Astrocyte (in vitro differentiated cells and primary cell): Measurements from ENCODE around the gene SEMA6A. TPM values are rescaled to one million over a fixed set of nuclear protein-coding genes. Genes with fewer than 3 reads are reported as not detected.

Experiments used
- DNase-seq: peaks from one replicate; pipeline ENCODE4 v3.0.0-alpha.2; 2010; ENCODE audit warnings: low read depth
- FAIRE-seq: peaks from 2 replicates; lab custom pipeline; 2011; peaks lifted over from hg19 to GRCh38; lab: Jason Lieb, UNC
- H2AFZ ChIP-seq: 2 replicates; pipeline ENCODE4 v1.6.0; 2012; ENCODE audit warnings: low read depth, low read length, inconsistent platforms
- H3K27ac ChIP-seq: 2 replicates; pipeline ENCODE4 v1.5.1; 2011; ENCODE audit warnings: low read depth, low read length, inconsistent platforms
- H3K27me3 ChIP-seq: 2 replicates; pipeline ENCODE4 v1.6.0; 2011; ENCODE audit warnings: low read length, inconsistent platforms; ENCODE audit not compliant: insufficient read depth
- H3K36me3 ChIP-seq: 2 replicates; pipeline ENCODE4 v1.5.1; 2011; ENCODE audit warnings: low read length, inconsistent platforms; ENCODE audit not compliant: insufficient read depth
- H3K4me1 ChIP-seq: 2 replicates; pipeline ENCODE4 v1.5.1; 2011; ENCODE audit warnings: low read length, inconsistent platforms; ENCODE audit not compliant: insufficient read depth
- H3K4me2 ChIP-seq: 2 replicates; pipeline ENCODE4 v1.6.0; 2012; ENCODE audit warnings: low read length, inconsistent platforms
- H3K4me3 ChIP-seq: 2 replicates; pipeline ENCODE4 v1.5.1; 2011; ENCODE audit warnings: low read depth, mild to moderate bottlenecking, low read length, inconsistent platforms; ENCODE audit not compliant: insufficient read depth
- H3K79me2 ChIP-seq: 2 replicates; pipeline ENCODE4 v1.6.0; 2012; ENCODE audit warnings: mild to moderate bottlenecking, low read length, inconsistent platforms; ENCODE audit not compliant: insufficient read depth
- H3K9ac ChIP-seq: 2 replicates; pipeline ENCODE4 v1.6.0; 2012; ENCODE audit warnings: mild to moderate bottlenecking, low read length, inconsistent platforms
- H3K9me3 ChIP-seq: 2 replicates; pipeline ENCODE4 v1.5.1; 2012; ENCODE audit warnings: low read depth, mild to moderate bottlenecking, low read length, inconsistent platforms; ENCODE audit not compliant: insufficient read depth
- H4K20me1 ChIP-seq: 2 replicates; pipeline ENCODE4 v1.6.0; 2012; ENCODE audit warnings: low read length, inconsistent platforms; ENCODE audit not compliant: insufficient read depth
- H3K27ac Mint-ChIP-seq: one replicate; pipeline ENCODE4 v1.8.0; 2021; ENCODE audit warnings: mild to moderate bottlenecking, mixed read lengths; ENCODE audit not compliant: unreplicated experiment
- H3K27me3 Mint-ChIP-seq: one replicate; pipeline ENCODE4 v1.8.0; 2021; ENCODE audit warnings: low read depth, mixed read lengths; ENCODE audit not compliant: unreplicated experiment
- H3K36me3 Mint-ChIP-seq: one replicate; pipeline ENCODE4 v1.8.0; 2021; ENCODE audit warnings: low read depth, mixed read lengths; ENCODE audit not compliant: unreplicated experiment
- H3K4me1 Mint-ChIP-seq: one replicate; pipeline ENCODE4 v1.8.0; 2021; ENCODE audit warnings: low read depth, mixed read lengths; ENCODE audit not compliant: unreplicated experiment
- H3K4me3 Mint-ChIP-seq: one replicate; pipeline ENCODE4 v1.8.0; 2021; ENCODE audit warnings: mild to moderate bottlenecking, moderate library complexity, mixed read lengths; ENCODE audit not compliant: unreplicated experiment
- H3K9me3 Mint-ChIP-seq: one replicate; pipeline ENCODE4 v1.8.0; 2021; ENCODE audit warnings: mild to moderate bottlenecking, mixed read lengths; ENCODE audit not compliant: unreplicated experiment
- EZH2 ChIP-seq: IDR thresholded peaks from 2 replicates; pipeline ENCODE4 v1.6.1; 2012; ENCODE audit warnings: mild to moderate bottlenecking, low read length, inconsistent platforms; ENCODE audit not compliant: insufficient read depth
- total RNA-seq: library from RNA; stranded (reverse); gene quantifications from 2 replicates; pipeline ENCODE4 v1.2.1, GENCODE V29; 2021
- TF ChIP-seq, protein P1 (sequence below): IDR thresholded peaks from 2 replicates; pipeline ENCODE4 v1.5.1; 2011; ENCODE audit warnings: low read depth, mild to moderate bottlenecking, inconsistent platforms, low read length, moderate library complexity; ENCODE audit not compliant: insufficient read depth

The SEMA6A gene
- total RNA-seq, 1 donor from 2014 or later = 34.2 TPM

DNA sequence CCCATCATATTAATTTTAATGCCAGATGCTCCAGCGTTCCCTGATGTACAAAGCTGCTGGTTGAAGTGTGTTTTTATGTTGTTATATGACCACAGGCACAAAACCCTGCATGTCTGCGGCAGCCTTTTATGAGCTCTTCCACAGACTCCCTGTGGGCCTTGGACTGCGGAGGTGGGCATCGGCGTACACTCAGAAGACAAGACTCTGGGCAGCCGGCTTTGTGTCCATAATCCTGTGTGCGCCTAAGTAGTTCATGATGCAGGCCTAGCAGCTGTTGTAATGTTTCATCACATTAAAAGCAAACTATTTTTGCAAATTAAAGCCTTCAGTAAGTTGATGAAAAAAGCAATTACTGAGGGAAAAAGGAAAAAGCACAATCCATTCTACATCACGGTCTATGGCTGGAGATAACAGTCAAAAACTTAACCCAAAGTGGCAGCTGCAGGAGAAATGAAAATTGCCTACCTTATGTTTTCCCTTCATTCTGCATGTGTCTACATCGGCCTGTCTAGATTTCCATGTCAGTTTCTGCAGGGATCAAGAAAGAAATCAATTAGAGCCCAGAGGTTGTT is 78.8 kb downstream of the SEMA6A start:
- Histone ChIP-seq H2AFZ (no peak overlapping the region), H3K4me2 (no peak overlapping the region), H3K79me2 (no peaks in the 10 kb centered on the region), H3K27ac (no peak overlapping the region), H3K36me3 (no peaks in the 10 kb centered on the region), H3K9me3 (no peaks in the 10 kb centered on the region), H3K4me1 (peaks cover 10% of the 10 kb centered on the region), H3K4me3 (no peak overlapping the region), H3K27me3 (peaks cover 15% of the 10 kb centered on the region), H3K9ac (no peak overlapping the region), H4K20me1 (no peaks in the 10 kb centered on the region)
- no peak for DNase-seq
- no peaks in the 10 kb centered on the region for H3K27me3 Mint-ChIP-seq
- peaks cover 17% of the 10 kb centered on the region for H3K36me3 Mint-ChIP-seq
- no peak overlapping the region for H3K4me3 Mint-ChIP-seq
- no peak for FAIRE-seq
- no peak overlapping the region for H3K27ac Mint-ChIP-seq
- H3K9me3 Mint-ChIP-seq = peaks cover 2% of the 10 kb centered on the region
- no peak for TF ChIP-seq EZH2
- H3K4me1 Mint-ChIP-seq = peaks cover 35% of the 10 kb centered on the region

DNA sequence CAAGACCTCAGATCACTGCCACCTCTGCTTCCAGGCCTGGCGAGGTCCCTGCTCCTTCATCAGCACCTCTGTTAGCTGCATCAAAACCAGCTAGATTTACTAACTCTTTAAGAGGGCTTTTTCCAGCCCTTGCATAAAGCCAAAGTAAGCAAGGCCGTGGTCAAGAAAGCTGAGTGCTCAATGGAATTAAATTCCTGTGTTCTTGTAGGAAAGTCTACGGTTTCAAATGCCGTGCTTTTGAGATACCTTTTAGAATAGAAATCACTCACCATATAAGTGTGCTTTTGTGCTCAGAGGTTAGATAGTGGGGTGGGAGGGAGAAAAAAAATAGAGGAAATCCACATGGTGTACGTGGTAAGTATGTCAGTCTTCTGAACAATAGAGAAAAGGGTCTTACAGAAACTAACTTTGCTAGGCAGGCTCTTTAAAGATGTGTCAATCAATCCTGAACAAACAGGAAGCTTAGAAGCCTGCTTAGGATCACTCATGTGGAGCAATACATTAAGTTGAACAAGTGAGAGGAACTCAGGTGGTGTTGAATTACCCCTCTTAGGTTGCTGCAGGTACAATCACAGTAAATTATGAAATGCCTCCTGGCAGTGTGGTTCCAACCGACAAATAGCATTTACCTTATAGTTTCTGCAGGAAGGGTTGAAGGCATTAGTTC is 79.7 kb downstream of the SEMA6A start:
- no peak overlapping the region for H3K4me3 Mint-ChIP-seq
- Histone ChIP-seq H3K4me2 (no peak overlapping the region), H3K36me3 (no peaks in the 10 kb centered on the region), H3K4me3 (no peak overlapping the region), H3K9me3 (no peaks in the 10 kb centered on the region), H2AFZ (no peak overlapping the region), H3K4me1 (peaks cover 10% of the 10 kb centered on the region), H4K20me1 (no peaks in the 10 kb centered on the region), H3K9ac (no peak overlapping the region), H3K27me3 (peaks cover 15% of the 10 kb centered on the region), H3K79me2 (no peaks in the 10 kb centered on the region), H3K27ac (no peak overlapping the region)
- peaks cover 2% of the 10 kb centered on the region for H3K9me3 Mint-ChIP-seq
- H3K4me1 Mint-ChIP-seq = peaks cover 36% of the 10 kb centered on the region
- TF ChIP-seq, protein P1, sequence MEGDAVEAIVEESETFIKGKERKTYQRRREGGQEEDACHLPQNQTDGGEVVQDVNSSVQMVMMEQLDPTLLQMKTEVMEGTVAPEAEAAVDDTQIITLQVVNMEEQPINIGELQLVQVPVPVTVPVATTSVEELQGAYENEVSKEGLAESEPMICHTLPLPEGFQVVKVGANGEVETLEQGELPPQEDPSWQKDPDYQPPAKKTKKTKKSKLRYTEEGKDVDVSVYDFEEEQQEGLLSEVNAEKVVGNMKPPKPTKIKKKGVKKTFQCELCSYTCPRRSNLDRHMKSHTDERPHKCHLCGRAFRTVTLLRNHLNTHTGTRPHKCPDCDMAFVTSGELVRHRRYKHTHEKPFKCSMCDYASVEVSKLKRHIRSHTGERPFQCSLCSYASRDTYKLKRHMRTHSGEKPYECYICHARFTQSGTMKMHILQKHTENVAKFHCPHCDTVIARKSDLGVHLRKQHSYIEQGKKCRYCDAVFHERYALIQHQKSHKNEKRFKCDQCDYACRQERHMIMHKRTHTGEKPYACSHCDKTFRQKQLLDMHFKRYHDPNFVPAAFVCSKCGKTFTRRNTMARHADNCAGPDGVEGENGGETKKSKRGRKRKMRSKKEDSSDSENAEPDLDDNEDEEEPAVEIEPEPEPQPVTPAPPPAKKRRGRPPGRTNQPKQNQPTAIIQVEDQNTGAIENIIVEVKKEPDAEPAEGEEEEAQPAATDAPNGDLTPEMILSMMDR = no peak
- no peak for TF ChIP-seq EZH2
- no peak overlapping the region for H3K27ac Mint-ChIP-seq
- peaks cover 17% of the 10 kb centered on the region for H3K36me3 Mint-ChIP-seq
- no peak for FAIRE-seq
- DNase-seq = no peak
- H3K27me3 Mint-ChIP-seq = no peaks in the 10 kb centered on the region

DNA sequence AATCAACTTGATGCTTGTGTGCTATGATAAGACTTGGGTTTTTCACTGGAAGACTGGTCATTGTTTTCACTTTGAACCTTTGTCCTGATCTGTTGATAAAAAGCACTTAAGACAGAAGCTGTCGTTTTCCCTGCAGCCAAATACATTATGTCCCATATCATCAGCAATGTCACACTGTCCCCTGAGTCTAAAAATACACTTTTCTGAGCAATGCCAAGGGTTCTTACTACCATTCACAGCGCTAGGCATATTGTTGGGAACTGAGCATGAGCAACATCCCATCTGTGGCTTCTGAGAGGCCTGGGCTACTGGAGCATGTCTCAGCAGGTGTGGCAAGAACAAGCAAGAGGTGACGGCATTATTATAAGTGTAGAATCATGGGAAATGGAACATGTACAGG is 81.8 kb downstream of the SEMA6A start:
- H3K4me3 Mint-ChIP-seq = no peak overlapping the region
- FAIRE-seq (no peak), DNase-seq (no peak)
- Histone ChIP-seq H3K27me3 (peaks cover 7% of the 10 kb centered on the region), H2AFZ (no peak overlapping the region), H3K79me2 (no peaks in the 10 kb centered on the region), H3K9ac (no peak overlapping the region), H3K27ac (no peak overlapping the region), H3K36me3 (no peaks in the 10 kb centered on the region), H4K20me1 (no peaks in the 10 kb centered on the region), H3K4me3 (no peak overlapping the region), H3K9me3 (no peaks in the 10 kb centered on the region), H3K4me2 (no peak overlapping the region), H3K4me1 (peaks cover 10% of the 10 kb centered on the region)
- peaks cover 29% of the 10 kb centered on the region for H3K4me1 Mint-ChIP-seq
- no peaks in the 10 kb centered on the region for H3K27me3 Mint-ChIP-seq
- no peak overlapping the region for H3K27ac Mint-ChIP-seq
- peaks cover 2% of the 10 kb centered on the region for H3K9me3 Mint-ChIP-seq
- no peak for TF ChIP-seq EZH2
- TF ChIP-seq, protein P1 = no peak
- H3K36me3 Mint-ChIP-seq = peaks cover 22% of the 10 kb centered on the region
